HEK293T (cell line): ENCODE measurements around the gene GMDS.

Source experiments
- ARNT ChIP-seq: fragments of 450-650 bp; IDR thresholded peaks from 2 replicates; pipeline ENCODE4 v1.6.1; 2017; ENCODE audit warnings: mild to moderate bottlenecking
- BHLHE40 ChIP-seq: fragments of 450-650 bp; IDR thresholded peaks from 2 replicates; pipeline ENCODE4 v1.6.1; 2016; ENCODE audit warnings: mild to moderate bottlenecking, moderate library complexity, borderline replicate concordance
- CTBP1 ChIP-seq: fragments of 450-650 bp; IDR thresholded peaks from 2 replicates; pipeline ENCODE4 v1.6.1; 2016; ENCODE audit warnings: borderline replicate concordance
- ELF4 ChIP-seq: fragments of 450-650 bp; IDR thresholded peaks from 2 replicates; pipeline ENCODE4 v1.6.1; 2017; ENCODE audit warnings: antibody characterized with exemption
- FOXA1 ChIP-seq: fragments of 450-650 bp; IDR thresholded peaks from 2 replicates; pipeline ENCODE4 v1.6.1; 2016; ENCODE audit warnings: mild to moderate bottlenecking
- FOXK2 ChIP-seq: fragments of 450-650 bp; IDR thresholded peaks from 2 replicates; pipeline ENCODE4 v1.6.1; 2016; ENCODE audit warnings: mild to moderate bottlenecking
- FOXM1 ChIP-seq: fragments of 450-650 bp; IDR thresholded peaks from 2 replicates; pipeline ENCODE4 v1.6.1; 2017; ENCODE audit warnings: mild to moderate bottlenecking, borderline replicate concordance
- HDGF ChIP-seq: fragments of 450-650 bp; IDR thresholded peaks from 2 replicates; pipeline ENCODE4 v1.6.1; 2017; ENCODE audit warnings: antibody characterized with exemption, borderline replicate concordance
- NFRKB ChIP-seq: fragments of 450-650 bp; IDR thresholded peaks from 2 replicates; pipeline ENCODE4 v1.6.1; 2016; ENCODE audit warnings: mild to moderate bottlenecking, moderate library complexity
- SP1 ChIP-seq: fragments of 450-650 bp; IDR thresholded peaks from 2 replicates; pipeline ENCODE4 v1.6.1; 2017
- SUZ12 ChIP-seq: fragments of 450-650 bp; IDR thresholded peaks from 2 replicates; pipeline ENCODE4 v1.6.1; 2016; ENCODE audit warnings: mild to moderate bottlenecking
- TARDBP ChIP-seq: fragments of 450-650 bp; IDR thresholded peaks from 2 replicates; pipeline ENCODE4 v1.6.1; 2016
- ZNF384 ChIP-seq: fragments of 450-650 bp; IDR thresholded peaks from 2 replicates; pipeline ENCODE4 v1.6.1; 2016
- TF ChIP-seq, protein P1 (sequence below): fragments of 450-650 bp; IDR thresholded peaks from 2 replicates; pipeline ENCODE4 v1.6.1; 2016

DNA sequence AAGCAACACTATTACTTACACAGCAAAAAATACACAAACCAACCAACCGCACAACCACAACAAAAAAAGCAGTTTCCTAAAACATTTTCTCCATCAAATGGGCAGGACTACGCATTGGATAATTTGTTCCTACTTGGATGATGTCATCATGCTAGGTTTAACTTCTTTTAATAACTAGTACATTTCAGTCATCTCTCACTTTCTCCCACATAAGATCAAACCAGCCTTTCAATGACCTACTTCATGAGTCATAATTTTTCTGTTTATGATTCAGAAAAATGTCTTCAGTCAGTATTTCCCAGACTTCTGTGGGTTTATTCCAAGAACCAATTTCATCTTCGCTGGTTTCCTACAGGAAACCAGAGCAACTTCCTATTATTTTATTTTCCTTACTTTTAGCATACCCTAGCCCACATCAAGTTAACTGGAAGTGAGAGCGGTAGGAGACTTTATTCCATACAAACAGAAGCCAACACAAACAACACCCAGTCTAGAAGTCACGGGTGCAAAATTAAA, 134.2 kb downstream of the GMDS start:
- TF ChIP-seq HDGF: no peak
- no peak for TF ChIP-seq SP1
- no peak for TF ChIP-seq ARNT
- no peak for TF ChIP-seq FOXK2
- TF ChIP-seq ZNF384: no peak
- TF ChIP-seq FOXA1: no peak
- TF ChIP-seq BHLHE40: no peak
- TF ChIP-seq CTBP1: no peak
- TF ChIP-seq ELF4: no peak
- TF ChIP-seq, protein P1, sequence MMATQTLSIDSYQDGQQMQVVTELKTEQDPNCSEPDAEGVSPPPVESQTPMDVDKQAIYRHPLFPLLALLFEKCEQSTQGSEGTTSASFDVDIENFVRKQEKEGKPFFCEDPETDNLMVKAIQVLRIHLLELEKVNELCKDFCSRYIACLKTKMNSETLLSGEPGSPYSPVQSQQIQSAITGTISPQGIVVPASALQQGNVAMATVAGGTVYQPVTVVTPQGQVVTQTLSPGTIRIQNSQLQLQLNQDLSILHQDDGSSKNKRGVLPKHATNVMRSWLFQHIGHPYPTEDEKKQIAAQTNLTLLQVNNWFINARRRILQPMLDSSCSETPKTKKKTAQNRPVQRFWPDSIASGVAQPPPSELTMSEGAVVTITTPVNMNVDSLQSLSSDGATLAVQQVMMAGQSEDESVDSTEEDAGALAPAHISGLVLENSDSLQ: no peak
- no peak for TF ChIP-seq TARDBP
- no peak for TF ChIP-seq SUZ12
- TF ChIP-seq NFRKB: no peak
- TF ChIP-seq FOXM1: no peak
